OCI-LY1 (cell line): Measurements from ENCODE around the gene FZR1.

Source experiments
- EZH2 ChIP-seq: fragments of 200-600 bp; sonication (generic), shearing (Covaris generic); IDR thresholded peaks from 2 replicates; pipeline ENCODE4 v1.8.0; 2017; ENCODE audit warnings: borderline replicate concordance, mixed run types, mild to moderate bottlenecking, antibody characterized with exemption, low read length, moderate library complexity, mixed read lengths
- TF ChIP-seq, protein P1 (sequence below): fragments of 200-600 bp; sonication (generic), shearing (Covaris generic); IDR thresholded peaks from 2 replicates; pipeline ENCODE4 v1.5.1; 2017; ENCODE audit warnings: mild to moderate bottlenecking, antibody characterized with exemption, low read length, moderate library complexity, mixed read lengths

DNA sequence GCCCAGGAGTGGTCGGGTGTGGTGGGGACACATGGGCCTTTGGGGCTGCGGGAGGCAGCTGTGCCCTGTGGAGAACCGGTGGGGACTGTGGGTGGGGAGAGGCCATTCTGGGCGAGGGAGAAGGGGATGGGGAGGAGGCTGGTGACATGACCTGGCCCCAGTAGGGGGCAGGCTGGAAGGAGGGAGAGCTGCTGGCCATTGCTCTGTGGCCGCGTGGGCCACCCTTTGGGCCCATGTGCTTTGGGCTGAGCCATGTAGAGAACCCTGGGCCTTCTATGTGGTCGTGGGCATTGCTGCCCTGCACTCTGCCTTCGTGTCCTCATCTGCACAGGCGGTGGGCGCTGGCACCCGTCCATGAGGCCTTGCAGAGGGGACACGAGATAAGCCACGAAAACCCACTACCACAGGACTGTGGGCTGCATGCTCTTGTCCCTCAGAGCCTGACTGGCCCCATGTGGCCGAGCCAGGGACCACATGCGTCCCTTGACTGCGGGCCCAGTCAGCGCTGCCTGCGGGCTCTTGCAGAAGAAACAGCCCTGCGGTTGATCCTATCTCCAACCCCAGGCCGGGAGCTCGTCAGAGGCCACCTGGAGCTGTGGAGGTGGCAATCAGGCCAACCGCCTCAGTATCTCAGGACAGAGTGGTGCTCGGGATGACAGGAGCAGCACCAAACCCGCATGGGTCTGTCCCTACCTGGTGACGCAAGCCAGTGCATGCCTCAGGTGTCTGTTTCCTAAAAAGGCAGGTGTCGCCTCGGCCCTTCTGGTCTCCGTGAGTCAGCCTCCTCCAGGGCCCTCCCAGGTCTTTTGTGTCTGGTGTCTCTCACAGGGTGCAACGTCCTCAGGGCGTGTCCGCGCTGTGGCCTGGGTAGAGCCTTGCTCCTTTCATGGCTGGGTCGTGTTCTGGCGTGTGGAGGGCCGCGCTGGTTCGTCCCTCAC lies 14.3 kb downstream of the FZR1 start:
- TF ChIP-seq, protein P1, sequence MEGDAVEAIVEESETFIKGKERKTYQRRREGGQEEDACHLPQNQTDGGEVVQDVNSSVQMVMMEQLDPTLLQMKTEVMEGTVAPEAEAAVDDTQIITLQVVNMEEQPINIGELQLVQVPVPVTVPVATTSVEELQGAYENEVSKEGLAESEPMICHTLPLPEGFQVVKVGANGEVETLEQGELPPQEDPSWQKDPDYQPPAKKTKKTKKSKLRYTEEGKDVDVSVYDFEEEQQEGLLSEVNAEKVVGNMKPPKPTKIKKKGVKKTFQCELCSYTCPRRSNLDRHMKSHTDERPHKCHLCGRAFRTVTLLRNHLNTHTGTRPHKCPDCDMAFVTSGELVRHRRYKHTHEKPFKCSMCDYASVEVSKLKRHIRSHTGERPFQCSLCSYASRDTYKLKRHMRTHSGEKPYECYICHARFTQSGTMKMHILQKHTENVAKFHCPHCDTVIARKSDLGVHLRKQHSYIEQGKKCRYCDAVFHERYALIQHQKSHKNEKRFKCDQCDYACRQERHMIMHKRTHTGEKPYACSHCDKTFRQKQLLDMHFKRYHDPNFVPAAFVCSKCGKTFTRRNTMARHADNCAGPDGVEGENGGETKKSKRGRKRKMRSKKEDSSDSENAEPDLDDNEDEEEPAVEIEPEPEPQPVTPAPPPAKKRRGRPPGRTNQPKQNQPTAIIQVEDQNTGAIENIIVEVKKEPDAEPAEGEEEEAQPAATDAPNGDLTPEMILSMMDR: no peak
- TF ChIP-seq EZH2: no peak
